Left forelimb (tissue), 1 donor: ENCODE results near the gene CCDC18.
"Not testable (repeated sequence)": the region's sequence is repeated elsewhere in the genome, so short reads cannot be mapped to it uniquely, and the experiment has no call there.

ENCODE experiments used
- DNase-seq: peaks from one replicate; pipeline ENCODE4 v3.0.0-alpha.2; 2018; ENCODE audit warnings: low spot score

Gene CCDC18

GRCh38 chr1:93177991-93178390, 2.5 kb upstream of the CCDC18 start:
- no peak for DNase-seq

GRCh38 chr1:93178418-93178817, 2.1 kb upstream of the CCDC18 start:
- no peak for DNase-seq

GRCh38 chr1:93179886-93180722, 420 bp upstream of the CCDC18 start, which contains the start of gene TMED5:
TSS of gene TMED5 (minus strand) at chr1:93180413. CDS start at chr1:93180242, 171 bp downstream.
- peak; percentile 99 for DNase-seq

- DNase-seq = no peak
Observed at GRCh38 chr1:93186667-93187066, 6.1 kb downstream of the CCDC18 start.

GRCh38 chr1:93190432-93190831, 9.9 kb downstream of the CCDC18 start:
- DNase-seq = no peak

GRCh38 chr1:93194231-93194990, 13.9 kb downstream of the CCDC18 start:
- DNase-seq = no peak

- no peak for DNase-seq
Observed at GRCh38 chr1:93196591-93196990, 16.1 kb downstream of the CCDC18 start.

GRCh38 chr1:93199150-93199549, 18.6 kb downstream of the CCDC18 start:
- no peak for DNase-seq

- DNase-seq = no peak
Observed at GRCh38 chr1:93200086-93200620, 19.6 kb downstream of the CCDC18 start.

- DNase-seq = no peak
Observed at GRCh38 chr1:93200714-93201113, 20.2 kb downstream of the CCDC18 start.

- DNase-seq = no peak
Observed at GRCh38 chr1:93205892-93206566, 25.5 kb downstream of the CCDC18 start.

GRCh38 chr1:93206567-93206954, 26.0 kb downstream of the CCDC18 start:
- DNase-seq = no peak

GRCh38 chr1:93207211-93207610, 26.7 kb downstream of the CCDC18 start:
- DNase-seq = no peak

GRCh38 chr1:93215322-93215721, 34.8 kb downstream of the CCDC18 start:
- no peak for DNase-seq

- DNase-seq = no peak
Observed at GRCh38 chr1:93219443-93219842, 38.9 kb downstream of the CCDC18 start.

GRCh38 chr1:93220716-93221115, 40.2 kb downstream of the CCDC18 start:
- DNase-seq = not testable (repeated sequence)

- no peak for DNase-seq
Observed at GRCh38 chr1:93221913-93222312, 41.4 kb downstream of the CCDC18 start.

- DNase-seq = no peak
Observed at GRCh38 chr1:93223023-93223675, 42.6 kb downstream of the CCDC18 start.

- no peak for DNase-seq
Observed at GRCh38 chr1:93235261-93235660, 54.7 kb downstream of the CCDC18 start.

GRCh38 chr1:93237021-93237420, 56.5 kb downstream of the CCDC18 start:
- DNase-seq = no peak

GRCh38 chr1:93238425-93238824, 57.9 kb downstream of the CCDC18 start:
- DNase-seq = no peak

- DNase-seq = no peak
Observed at GRCh38 chr1:93239863-93240262, 59.3 kb downstream of the CCDC18 start.
